GM23248 (cell line): ENCODE measurements around the gene EEF2KMT. TPM values are rescaled to one million over a fixed set of nuclear protein-coding genes. Genes with fewer than 3 reads are reported as not detected.

Source experiments
- DNase-seq: peaks from one replicate; pipeline ENCODE4 v3.0.0-alpha.2; 2015
- H2AFZ ChIP-seq: fragments of 200-600 bp; sonication (generic); 2 replicates; pipeline ENCODE4 v1.6.1; 2016; ENCODE audit warnings: antibody characterized with exemption
- H3F3A ChIP-seq: fragments of 200-600 bp; sonication (generic); 2 replicates; pipeline ENCODE4 v1.6.1; 2016; ENCODE audit warnings: mild to moderate bottlenecking, antibody characterized with exemption, mixed run types; ENCODE audit not compliant: insufficient read depth
- H3K27ac ChIP-seq: fragments of 200-600 bp; sonication (generic); 2 replicates; pipeline ENCODE4 v1.5.1; 2016; ENCODE audit warnings: mild to moderate bottlenecking
- H3K27me3 ChIP-seq: fragments of 200-600 bp; sonication (generic); replicated peaks from 2 replicates; pipeline ENCODE4 v1.6.1; 2016; ENCODE audit warnings: mild to moderate bottlenecking; ENCODE audit not compliant: insufficient read depth
- H3K36me3 ChIP-seq: fragments of 200-600 bp; sonication (generic); 2 replicates; pipeline ENCODE4 v1.6.1; 2016; ENCODE audit warnings: low read depth, mild to moderate bottlenecking
- H3K4me1 ChIP-seq: fragments of 200-600 bp; sonication (generic); 2 replicates; pipeline ENCODE4 v1.6.1; 2016; ENCODE audit warnings: mild to moderate bottlenecking; ENCODE audit not compliant: insufficient read depth
- H3K4me2 ChIP-seq: fragments of 200-600 bp; sonication (generic); one replicate; pipeline ENCODE4 v1.6.1; 2016; ENCODE audit warnings: mild to moderate bottlenecking; ENCODE audit not compliant: unreplicated experiment
- H3K4me3 ChIP-seq: fragments of 200-600 bp; sonication (generic); 2 replicates; pipeline ENCODE4 v1.5.1; 2016; ENCODE audit warnings: mild to moderate bottlenecking
- H3K79me2 ChIP-seq: fragments of 200-600 bp; sonication (generic); 2 replicates; pipeline ENCODE4 v1.6.1; 2016; ENCODE audit warnings: mild to moderate bottlenecking; ENCODE audit not compliant: insufficient read depth
- H3K9ac ChIP-seq: fragments of 200-600 bp; sonication (generic); 2 replicates; pipeline ENCODE4 v1.6.1; 2016; ENCODE audit warnings: mild to moderate bottlenecking
- H3K9me2 ChIP-seq: fragments of 200-600 bp; sonication (generic); 2 replicates; pipeline ENCODE4 v1.6.1; 2016; ENCODE audit warnings: mixed run types, mild to moderate bottlenecking, moderate library complexity; ENCODE audit not compliant: insufficient read depth
- H3K9me3 ChIP-seq: fragments of 200-600 bp; sonication (generic); one replicate; pipeline ENCODE4 v1.6.1; 2017; ENCODE audit warnings: low read depth
- H4K20me1 ChIP-seq: fragments of 200-600 bp; sonication (generic); 2 replicates; pipeline ENCODE4 v1.6.0; 2016; ENCODE audit not compliant: insufficient read depth
- EZH2 ChIP-seq: fragments of 200-600 bp; sonication (generic); IDR thresholded peaks from 2 replicates; pipeline ENCODE4 v1.6.1; 2018; ENCODE audit warnings: antibody characterized with exemption, mild to moderate bottlenecking; ENCODE audit not compliant: insufficient read depth, poor library complexity, severe bottlenecking
- EZH2phosphoT487 ChIP-seq: fragments of 200-600 bp; sonication (generic); IDR thresholded peaks from 2 replicates; pipeline ENCODE4 v1.6.1; 2018; ENCODE audit warnings: antibody characterized with exemption, moderate library complexity, mild to moderate bottlenecking, low read depth; ENCODE audit not compliant: insufficient read depth
- WGBS, 2 experiments: methylation state at CpG; one replicate each; pipeline ENCODE4 v1.1.6; 2015 to 2017; ENCODE audit warnings: low lambda C conversion rate in 2 of 2, low coverage in 1 of 2; ENCODE audit errors: missing lambda C conversion rate in 2 of 2; 5-methylcytosine and 5-hydroxymethylcytosine counted together
- in situ Hi-C: fragments of 300-500 bp; cut with MboI; formaldehyde crosslinking; loops from 2 replicates; pipeline ENCODE4 v1.15.0; 2020
- polyA plus RNA-seq: library from polyadenylated mRNA; unstranded; fragments of >200 nt; fragmentation: Nextera tagmentation; extraction: Ambion mirVana; gene quantifications from 2 replicates; pipeline ENCODE4 v1.2.1, GENCODE V29; 2016
- total RNA-seq: library from RNA; depleted of rRNA; stranded (reverse); fragments of >200 nt; shearing (Covaris generic); gene quantifications from 2 replicates; pipeline ENCODE4 v1.2.3, GENCODE V29; 2014

The EEF2KMT gene
- total and polyA plus RNA-seq, 2 experiments from 2014 or later, result 11.2 to 16.2 TPM

DNA sequence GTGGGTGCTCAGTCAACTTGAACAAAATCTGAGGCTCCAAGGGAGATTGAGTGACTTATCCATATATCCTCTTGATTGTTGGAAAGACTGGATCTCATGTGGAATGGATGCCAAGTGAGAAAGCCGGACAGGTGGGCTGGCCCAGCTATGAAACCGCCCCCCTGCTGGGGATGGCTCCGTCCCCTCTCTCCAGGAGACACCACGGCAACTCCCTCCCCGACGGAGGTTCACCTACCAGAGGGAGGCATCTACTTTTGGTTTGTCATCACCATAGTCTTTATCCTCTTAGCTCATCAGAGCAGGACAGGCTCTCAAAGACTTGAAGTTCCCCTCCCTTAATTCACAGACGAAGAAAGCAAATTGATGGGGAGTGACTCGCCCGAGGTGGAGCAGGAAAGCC, 27.7 kb downstream of the EEF2KMT start:
- no peak overlapping the region for H3K9ac ChIP-seq
- no peak overlapping the region for H2AFZ ChIP-seq
- H3K4me3 ChIP-seq, result no peak overlapping the region
- peaks cover 8% of the 10 kb centered on the region; the same call in 1 of the 2 replicates for H3K27me3 ChIP-seq
- no peaks in the 10 kb centered on the region for H4K20me1 ChIP-seq
- no peaks in the 10 kb centered on the region for H3K9me2 ChIP-seq
- no peaks in the 10 kb centered on the region for H3K36me3 ChIP-seq
- no peak overlapping the region for H3K27ac ChIP-seq
- no peak for DNase-seq
- H3K9me3 ChIP-seq, result no peaks in the 10 kb centered on the region
- peaks cover 19% of the 10 kb centered on the region for H3K4me1 ChIP-seq
- WGBS, 2 experiments, result 75 to 83% methylated on average over 9 of the region's 9 CpGs
- H3K4me2 ChIP-seq, result no peak overlapping the region
- H3F3A ChIP-seq, result peaks cover 18% of the 10 kb centered on the region
- H3K79me2 ChIP-seq, result peaks cover 27% of the 10 kb centered on the region
- in situ Hi-C loops, result no loop called here
- TF ChIP-seq EZH2phosphoT487, result no peak
- TF ChIP-seq EZH2, result no peak

- peaks cover 18% of the 10 kb centered on the region for H3F3A ChIP-seq
- H4K20me1 ChIP-seq, result no peaks in the 10 kb centered on the region
- H3K4me1 ChIP-seq, result peaks cover 19% of the 10 kb centered on the region
- no peak for DNase-seq
- TF ChIP-seq EZH2phosphoT487 (no peak), EZH2 (no peak)
- H2AFZ ChIP-seq, result no peak overlapping the region
- no peak overlapping the region for H3K27ac ChIP-seq
- H3K36me3 ChIP-seq, result no peaks in the 10 kb centered on the region
- no peaks in the 10 kb centered on the region for H3K9me2 ChIP-seq
- H3K4me3 ChIP-seq, result no peak overlapping the region
- WGBS, 2 experiments, result 58 to 68% methylated on average over 9 of the region's 9 CpGs
- peaks cover 19% of the 10 kb centered on the region for H3K79me2 ChIP-seq
- no peak overlapping the region for H3K4me2 ChIP-seq
- no peaks in the 10 kb centered on the region for H3K9me3 ChIP-seq
- in situ Hi-C loops, result no loop called here
- H3K9ac ChIP-seq, result no peak overlapping the region
- H3K27me3 ChIP-seq, result peaks cover 8% of the 10 kb centered on the region; the same call in 1 of the 2 replicates
Measured at GRCh38 chr16:5069048-5069447, 28.5 kb downstream of the EEF2KMT start.

DNA sequence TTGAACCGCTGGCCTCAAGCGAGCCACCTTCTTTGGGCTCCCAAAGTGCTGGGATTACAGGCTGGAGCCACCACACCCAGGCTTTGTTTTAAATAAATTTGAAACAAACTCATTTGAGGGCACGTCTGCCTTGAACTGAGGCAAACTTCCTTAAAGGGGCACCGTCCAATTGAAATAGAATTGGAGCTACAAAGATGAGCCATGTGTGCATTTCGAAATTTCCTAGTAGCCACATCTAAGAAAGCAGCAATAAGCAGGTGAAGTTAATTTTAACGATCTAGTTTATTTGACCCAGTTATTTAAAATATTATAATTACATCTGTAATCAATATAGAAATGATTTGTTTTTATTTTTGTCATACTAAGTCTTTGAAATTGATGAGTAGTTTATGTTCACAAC, 31.1 kb downstream of the EEF2KMT start:
- H3K4me1 ChIP-seq, result peaks cover 4% of the 10 kb centered on the region
- no peaks in the 10 kb centered on the region for H4K20me1 ChIP-seq
- no peak for DNase-seq
- H3K9ac ChIP-seq, result no peak overlapping the region
- no peaks in the 10 kb centered on the region for H3K9me3 ChIP-seq
- H3K4me2 ChIP-seq, result no peak overlapping the region
- TF ChIP-seq EZH2, result no peak
- no peak for TF ChIP-seq EZH2phosphoT487
- no peaks in the 10 kb centered on the region for H3K79me2 ChIP-seq
- H3K4me3 ChIP-seq, result no peak overlapping the region
- peaks cover 8% of the 10 kb centered on the region; the same call in 1 of the 2 replicates for H3K27me3 ChIP-seq
- peaks cover 5% of the 10 kb centered on the region; the same call in 1 of the 2 replicates for H3F3A ChIP-seq
- in situ Hi-C loops, result no loop called here
- H3K9me2 ChIP-seq, result no peaks in the 10 kb centered on the region
- H3K27ac ChIP-seq, result no peak overlapping the region
- no peaks in the 10 kb centered on the region for H3K36me3 ChIP-seq
- no peak overlapping the region for H2AFZ ChIP-seq
- 43 to 44% methylated on average over 6 of the region's 6 CpGs for WGBS, 2 experiments

DNA sequence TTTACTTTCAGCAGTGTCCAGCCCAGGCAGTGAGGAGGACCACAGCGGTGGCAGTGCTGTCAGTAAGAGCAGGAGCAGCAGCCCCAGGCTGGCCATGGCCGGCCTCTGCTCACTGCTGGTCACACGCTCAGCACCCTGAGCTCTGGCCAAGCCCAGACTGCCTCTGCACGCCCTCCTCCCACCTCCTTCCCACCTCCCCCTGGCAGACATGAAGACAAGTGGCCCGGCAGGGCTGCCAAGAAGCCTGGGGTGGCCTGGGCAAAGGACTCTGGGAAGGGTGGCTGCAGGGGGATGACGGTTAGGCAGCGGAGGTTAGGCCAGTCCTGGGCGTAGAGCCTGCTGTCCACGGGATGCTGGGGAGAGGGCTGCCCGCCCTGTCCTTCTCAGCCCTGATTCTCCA, 31.8 kb downstream of the EEF2KMT start, which contains the start of gene C16orf89:
Gene C16orf89 (minus strand): TSS at position 144 of the 400 bp plus-strand sequence. CDS start 48 bp downstream, at position 96.
- Histone ChIP-seq H3K79me2 (no peaks in the 10 kb centered on the region), H3K36me3 (no peaks in the 10 kb centered on the region), H4K20me1 (no peaks in the 10 kb centered on the region), H3K9ac (no peak within 1 kb of the TSS), H3K9me3 (no peaks in the 10 kb centered on the region), H3F3A (no peaks in the 10 kb centered on the region), H3K9me2 (no peaks in the 10 kb centered on the region), H3K4me3 (no peak within 1 kb of the TSS), H3K27me3 (peaks cover 8% of the 10 kb centered on the region; the same call in 1 of the 2 replicates), H3K4me1 (no peaks in the 10 kb centered on the region), H3K27ac (no peak within 1 kb of the TSS), H2AFZ (no peak within 1 kb of the TSS), H3K4me2 (no peak within 1 kb of the TSS)
- TF ChIP-seq EZH2 (no peak), EZH2phosphoT487 (no peak)
- no peak for DNase-seq
- WGBS, 2 experiments, result 39 to 48% methylated on average over 8 to 10 of the region's 10 CpGs
- in situ Hi-C loops, result no loop called here

DNA sequence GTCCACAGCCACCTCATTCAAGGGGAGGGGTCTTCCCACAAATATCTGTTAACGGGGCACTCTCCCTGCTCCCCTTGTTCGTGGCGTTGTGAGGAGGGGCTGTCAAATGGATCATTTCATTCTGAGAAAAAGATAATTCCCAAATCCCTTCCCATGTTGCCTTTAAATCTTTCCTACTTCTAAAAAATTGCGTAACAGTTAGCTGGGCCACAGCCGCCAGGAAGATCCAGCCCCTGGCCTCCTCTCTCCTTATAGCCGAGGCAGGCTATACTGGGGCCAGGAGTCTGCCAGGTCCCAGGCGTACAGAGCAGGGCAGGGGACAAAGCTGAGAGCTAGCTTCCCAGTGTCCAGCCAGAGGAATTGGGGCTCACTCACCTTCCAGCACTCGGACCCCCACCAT, 32.3 kb downstream of the EEF2KMT start:
- H3K27me3 ChIP-seq, result peaks cover 8% of the 10 kb centered on the region; the same call in 1 of the 2 replicates
- no peaks in the 10 kb centered on the region for H3K4me1 ChIP-seq
- 44% methylated on average over 8 of the region's 8 CpGs for WGBS, 2 experiments
- no peaks in the 10 kb centered on the region for H3K9me3 ChIP-seq
- no peaks in the 10 kb centered on the region for H4K20me1 ChIP-seq
- no peaks in the 10 kb centered on the region for H3K79me2 ChIP-seq
- H3K4me2 ChIP-seq, result no peak overlapping the region
- TF ChIP-seq EZH2 (no peak), EZH2phosphoT487 (no peak)
- no peaks in the 10 kb centered on the region for H3K36me3 ChIP-seq
- H3K9ac ChIP-seq, result no peak overlapping the region
- DNase-seq, result no peak
- no peaks in the 10 kb centered on the region for H3K9me2 ChIP-seq
- no peak overlapping the region for H3K4me3 ChIP-seq
- in situ Hi-C loops, result no loop called here
- no peak overlapping the region for H2AFZ ChIP-seq
- H3F3A ChIP-seq, result no peaks in the 10 kb centered on the region
- H3K27ac ChIP-seq, result no peak overlapping the region
